ENCODE measurements around the gene MYH9.

MYH9 gene

DNA sequence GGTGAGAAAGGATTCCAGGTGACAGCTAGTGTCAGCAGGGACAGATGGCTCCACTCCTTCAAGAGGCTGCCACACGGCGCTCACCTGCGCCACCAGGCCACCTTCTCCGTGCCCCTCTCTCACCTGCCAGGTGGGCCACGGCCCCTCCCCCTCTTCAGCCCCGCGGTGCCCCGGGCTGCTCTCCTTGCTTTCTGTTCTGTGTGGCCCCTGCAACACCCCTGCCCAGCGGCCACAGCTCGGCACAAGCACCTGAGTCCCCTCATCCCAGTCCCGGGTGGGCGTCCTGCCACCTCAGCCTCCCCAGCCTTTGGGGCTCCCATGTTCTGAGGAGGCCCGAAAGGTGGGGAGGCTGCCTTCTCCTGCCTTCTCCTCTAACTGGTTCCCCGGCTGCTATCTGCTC lies 88.5 kb downstream of the MYH9 start:
- no peak for TF ChIP-seq Cebpa-rat (IDR thresholded peaks at IDR 0.05)
- peaks cover 0 to 54% (median 48%) of the 10 kb centered on the region in 10 experiments; a peak in 16 of 20 replicates for H3K4me1 ChIP-seq
- no peaks in the 10 kb centered on the region for H3K27me3 ChIP-seq
- peak overlapping the region in 6 of 11 experiments; percentile 20 to 64 (median 58); a peak in 9 of 22 replicates for H3K27ac ChIP-seq
- H3K9ac ChIP-seq: peak overlapping the region in 4 of 11 experiments; percentile 65 to 70 (median 65); a peak in 6 of 22 replicates
- H3K9me3 ChIP-seq (replicated peaks in 1 of 11): peaks cover 0 to 47% (median 27%) of the 10 kb centered on the region in 11 experiments; a peak in 17 of 22 replicates
- peak overlapping the region in 5 of 11 experiments; percentile 74 to 91 (median 90); a peak in 10 of 22 replicates for H3K4me2 ChIP-seq
- H3K36me3 ChIP-seq: peaks cover 100% of the 10 kb centered on the region in 11 experiments
- H3K4me3 ChIP-seq: no peak overlapping the region
- peaks cover 26 to 100% (median 99%) of the 10 kb centered on the region in 11 experiments; a peak in 21 of 22 replicates for H4K20me1 ChIP-seq

DNA sequence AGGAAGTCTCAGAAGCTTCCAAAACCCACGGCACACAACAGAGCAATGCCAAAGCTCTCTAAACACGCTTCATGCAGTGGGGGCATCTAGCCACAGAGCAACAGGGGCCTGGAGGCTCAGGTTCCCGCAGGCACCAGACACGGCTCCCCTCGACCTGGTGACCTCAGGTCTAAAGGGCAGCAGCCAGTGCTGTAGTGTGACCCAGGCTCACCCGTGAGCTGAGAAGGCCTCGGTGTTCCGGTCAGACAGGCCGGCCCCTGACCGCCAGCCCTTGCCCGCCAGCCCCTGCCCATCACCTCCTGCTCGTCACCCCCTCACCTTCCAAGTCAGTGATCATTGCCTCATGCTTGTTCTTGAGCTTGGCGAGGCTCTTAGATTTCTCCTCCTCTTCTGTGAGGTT lies 89.2 kb downstream of the MYH9 start:
- no peaks in the 10 kb centered on the region for H3K27me3 ChIP-seq
- H3K27ac ChIP-seq: peak overlapping the region in 3 of 11 experiments; percentile 55 to 64 (median 62); a peak in 4 of 22 replicates

DNA sequence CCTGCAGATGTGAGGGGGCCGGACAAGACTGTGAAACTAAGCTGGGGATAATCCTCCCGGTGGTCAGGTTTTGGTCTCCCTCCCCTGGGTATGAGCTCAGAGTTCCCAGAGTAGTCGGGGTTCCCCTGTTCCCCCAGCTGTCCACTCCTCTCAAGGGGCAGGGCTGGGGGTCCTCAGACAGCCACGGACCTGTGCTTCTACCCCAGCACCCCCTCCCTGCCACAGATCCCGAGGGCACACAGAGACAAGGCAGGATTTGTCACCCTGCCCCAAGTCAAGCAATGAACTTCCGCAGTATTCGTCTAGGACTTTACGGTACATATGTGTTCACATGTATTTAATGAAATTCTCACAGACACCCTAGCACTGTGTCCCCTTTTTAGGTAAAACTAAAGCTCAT lies 89.6 kb downstream of the MYH9 start:
- peaks cover 0 to 49% (median 41%) of the 10 kb centered on the region in 10 experiments; a peak in 15 of 20 replicates for H3K4me1 ChIP-seq
- peaks cover 0 to 59% (median 39%) of the 10 kb centered on the region in 11 experiments; a peak in 17 of 22 replicates for H3K9me3 ChIP-seq (replicated peaks in 1 of 11)
- no peak overlapping the region for H3K4me2 ChIP-seq
- peaks cover 38 to 100% (median 99%) of the 10 kb centered on the region in 11 experiments; a peak in 21 of 22 replicates for H4K20me1 ChIP-seq
- peaks cover 100% of the 10 kb centered on the region in 11 experiments for H3K36me3 ChIP-seq
- H3K27ac ChIP-seq: 0 out of 22 replicates have a peak overlapping the region, but pooled peaks of 1 of the 11 experiments have one; percentile 1
- H3K9ac ChIP-seq: no peak overlapping the region
- H3K27me3 ChIP-seq: no peaks in the 10 kb centered on the region
- H3K4me3 ChIP-seq: no peak overlapping the region
- TF ChIP-seq Cebpa-rat (IDR thresholded peaks at IDR 0.05): no peak

More for the DNA sequence above, 89.2 kb downstream of the MYH9 start:
- Histone ChIP-seq H3K36me3 (peaks cover 100% of the 10 kb centered on the region in 11 experiments), H3K4me3 (no peak overlapping the region), H3K9ac (peak overlapping the region in 1 of 11 experiments; percentile 18; a peak in 2 of 22 replicates), H3K9me3 (replicated peaks in 1 of 11) (peaks cover 0 to 54% (median 34%) of the 10 kb centered on the region in 11 experiments; a peak in 17 of 22 replicates), H3K4me2 (peak overlapping the region in 1 of 11 experiments; percentile 90; a peak in 1 of 22 replicates), H4K20me1 (peaks cover 33 to 100% (median 99%) of the 10 kb centered on the region in 11 experiments; a peak in 21 of 22 replicates), H3K4me1 (peaks cover 0 to 51% (median 45%) of the 10 kb centered on the region in 10 experiments; a peak in 15 of 20 replicates)
- TF ChIP-seq Cebpa-rat (IDR thresholded peaks at IDR 0.05): no peak

DNA sequence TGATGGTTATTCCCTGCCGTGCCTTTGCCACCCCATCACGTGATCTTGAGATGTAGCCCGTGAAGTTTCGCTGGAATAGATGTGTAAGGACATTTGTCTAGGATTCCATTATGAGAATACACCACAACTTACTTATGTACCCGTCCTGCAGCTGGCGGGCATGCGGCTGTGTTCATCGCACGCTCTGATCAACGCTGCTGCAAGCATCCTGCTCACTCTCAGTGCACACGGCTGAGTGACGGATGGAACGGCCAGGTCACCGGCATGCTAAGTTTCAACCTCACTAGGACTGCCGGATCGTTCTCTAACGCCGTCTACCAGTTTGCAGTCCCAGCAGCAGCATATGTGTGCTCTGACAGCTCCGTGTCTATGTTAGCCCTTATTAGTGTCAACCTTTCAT lies 90.2 kb downstream of the MYH9 start:
- peaks cover 0 to 65% (median 45%) of the 10 kb centered on the region in 11 experiments; a peak in 18 of 22 replicates for H3K9me3 ChIP-seq (replicated peaks in 1 of 11)
- no peak overlapping the region for H3K9ac ChIP-seq
- no peak for TF ChIP-seq Cebpa-rat (IDR thresholded peaks at IDR 0.05)
- no peak overlapping the region for H3K4me2 ChIP-seq
- peaks cover 100% of the 10 kb centered on the region in 11 experiments for H3K36me3 ChIP-seq
- no peaks in the 10 kb centered on the region for H3K27me3 ChIP-seq
- H3K4me1 ChIP-seq: peaks cover 0 to 48% (median 36%) of the 10 kb centered on the region in 10 experiments; a peak in 16 of 20 replicates
- H3K4me3 ChIP-seq: no peak overlapping the region
- H4K20me1 ChIP-seq: peaks cover 41 to 100% (median 99%) of the 10 kb centered on the region in 11 experiments; a peak in 21 of 22 replicates
- H3K27ac ChIP-seq: no peak overlapping the region

DNA sequence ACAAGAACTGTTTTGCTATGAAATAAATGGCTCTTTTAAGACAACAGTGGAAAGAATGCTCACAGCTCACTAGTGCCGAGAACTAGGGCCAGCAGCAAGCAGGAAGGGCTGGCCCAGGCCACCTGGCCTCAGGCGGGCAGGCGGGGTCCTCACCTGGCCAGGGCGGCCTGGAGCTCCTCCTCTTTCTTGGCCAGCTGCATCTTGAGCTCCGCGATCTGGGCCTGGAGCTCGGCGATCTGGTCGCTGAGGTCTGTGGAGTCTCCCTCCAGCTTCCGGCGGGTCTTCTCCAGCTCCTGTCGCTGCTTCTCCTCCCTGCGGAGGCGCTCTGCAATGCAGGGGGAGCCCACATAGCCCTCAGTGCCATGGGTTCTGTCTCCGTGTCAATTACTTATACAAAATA lies 91.1 kb downstream of the MYH9 start:
- Histone ChIP-seq H3K9me3 (replicated peaks in 1 of 11) (peaks cover 0 to 74% (median 53%) of the 10 kb centered on the region in 11 experiments; a peak in 19 of 22 replicates), H4K20me1 (peaks cover 32 to 100% (median 99%) of the 10 kb centered on the region in 11 experiments; a peak in 21 of 22 replicates), H3K27ac (no peak overlapping the region), H3K4me3 (no peak overlapping the region), H3K27me3 (no peaks in the 10 kb centered on the region), H3K4me2 (no peak overlapping the region), H3K9ac (no peak overlapping the region; a peak in 1 of 22 replicates), H3K36me3 (peaks cover 100% of the 10 kb centered on the region in 11 experiments), H3K4me1 (peaks cover 0 to 50% (median 28%) of the 10 kb centered on the region in 10 experiments; a peak in 16 of 20 replicates)
- no peak for TF ChIP-seq Cebpa-rat (IDR thresholded peaks at IDR 0.05)

DNA sequence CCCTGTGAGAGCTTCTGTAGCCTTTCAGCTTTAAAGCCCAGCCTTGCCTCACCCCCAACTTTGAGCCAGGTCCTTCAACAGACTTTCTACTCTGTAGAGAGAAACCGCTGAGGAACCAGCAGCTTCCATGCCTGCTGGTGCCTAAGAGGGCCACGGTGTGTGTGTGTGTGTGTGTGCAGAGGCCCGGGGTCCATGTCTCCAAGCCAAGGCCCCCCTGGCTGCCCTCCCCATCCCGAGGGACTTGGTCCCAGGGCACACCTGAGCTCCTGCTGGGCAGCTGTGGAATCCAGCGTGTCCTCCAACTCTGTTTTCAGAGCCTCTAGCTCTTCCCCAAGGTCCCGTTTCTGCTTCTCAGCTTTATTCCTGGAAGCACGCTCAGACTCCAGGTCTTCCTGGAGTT lies 92.5 kb downstream of the MYH9 start:
- Histone ChIP-seq H3K9ac (no peak overlapping the region), H3K9me3 (replicated peaks in 1 of 11) (peaks cover 0 to 76% (median 58%) of the 10 kb centered on the region in 11 experiments; a peak in 19 of 22 replicates), H3K4me2 (no peak overlapping the region), H3K27ac (no peak overlapping the region), H3K27me3 (no peaks in the 10 kb centered on the region), H4K20me1 (peaks cover 18 to 96% (median 86%) of the 10 kb centered on the region in 11 experiments; a peak in 21 of 22 replicates), H3K4me1 (peaks cover 0 to 38% (median 14%) of the 10 kb centered on the region in 10 experiments; a peak in 16 of 20 replicates), H3K36me3 (peaks cover 88 to 97% (median 94%) of the 10 kb centered on the region in 11 experiments), H3K4me3 (peak overlapping the region in 1 of 10 experiments; percentile 25; a peak in 1 of 20 replicates)
- no peak for TF ChIP-seq Cebpa-rat (IDR thresholded peaks at IDR 0.05)

DNA sequence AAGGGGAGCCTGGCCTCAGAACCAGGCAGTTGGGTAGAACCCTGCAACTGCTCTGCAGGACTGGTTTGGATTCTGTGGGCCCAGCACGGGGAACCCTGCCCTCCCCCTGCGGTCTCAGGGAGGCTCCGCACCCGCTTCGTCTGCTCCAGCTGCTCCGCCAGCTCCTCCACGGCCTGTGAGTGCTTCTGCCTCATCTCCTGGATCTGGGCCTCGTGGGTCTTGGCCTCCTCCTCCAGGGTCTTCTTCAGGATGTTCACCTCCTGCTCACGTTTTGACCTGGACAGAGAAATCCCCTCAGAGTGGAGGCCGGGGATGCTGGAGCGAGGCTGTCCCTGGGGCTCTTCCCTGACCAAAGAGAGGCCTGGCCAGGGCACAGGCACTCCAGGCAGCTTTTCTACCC lies 93.0 kb downstream of the MYH9 start:
- Histone ChIP-seq H3K4me3 (peak overlapping the region in 1 of 10 experiments; percentile 10; a peak in 2 of 20 replicates), H3K4me1 (peaks cover 0 to 36% (median 10%) of the 10 kb centered on the region in 10 experiments; a peak in 17 of 20 replicates), H4K20me1 (peaks cover 13 to 95% (median 85%) of the 10 kb centered on the region in 11 experiments; a peak in 21 of 22 replicates), H3K27ac (no peak overlapping the region), H3K36me3 (peaks cover 85 to 97% (median 93%) of the 10 kb centered on the region in 11 experiments), H3K27me3 (no peaks in the 10 kb centered on the region), H3K9me3 (replicated peaks in 1 of 11) (peaks cover 0 to 76% (median 58%) of the 10 kb centered on the region in 11 experiments; a peak in 19 of 22 replicates), H3K9ac (no peak overlapping the region), H3K4me2 (no peak overlapping the region)
- no peak for TF ChIP-seq Cebpa-rat (IDR thresholded peaks at IDR 0.05)

DNA sequence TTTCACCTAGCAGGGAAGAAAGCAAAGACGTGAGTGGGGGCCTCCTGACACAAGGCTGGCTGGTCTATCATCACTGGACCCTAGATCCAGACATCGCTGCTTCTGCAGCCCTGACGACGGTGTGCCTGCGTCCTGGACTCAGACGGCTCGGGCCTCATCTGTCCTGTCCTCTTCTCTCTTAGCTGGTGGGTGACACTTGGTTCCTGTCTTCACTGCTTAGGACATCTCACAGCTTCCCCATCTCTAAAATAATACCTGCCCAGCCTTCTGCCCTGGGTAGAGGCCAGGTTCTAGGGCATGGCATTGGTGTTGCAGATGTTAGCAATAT lies 93.5 kb downstream of the MYH9 start:
- Histone ChIP-seq H3K27ac (no peak overlapping the region), H4K20me1 (peaks cover 13 to 95% (median 85%) of the 10 kb centered on the region in 11 experiments; a peak in 21 of 22 replicates), H3K9me3 (replicated peaks in 1 of 11) (peaks cover 0 to 73% (median 58%) of the 10 kb centered on the region in 11 experiments; a peak in 19 of 22 replicates), H3K4me3 (peak overlapping the region in 1 of 10 experiments; percentile 10; a peak in 1 of 20 replicates), H3K9ac (no peak overlapping the region), H3K27me3 (no peaks in the 10 kb centered on the region), H3K4me1 (peaks cover 0 to 36% (median 10%) of the 10 kb centered on the region in 10 experiments; a peak in 17 of 20 replicates), H3K36me3 (peaks cover 85 to 97% (median 93%) of the 10 kb centered on the region in 11 experiments), H3K4me2 (no peak overlapping the region)
- no peak for TF ChIP-seq Cebpa-rat (IDR thresholded peaks at IDR 0.05)

All from BLaER1 treated with 17β-estradiol and CSF1 and Interleukin-3, amounts not matched to agents 10 nM and 100 nM (cell line).